B cell (primary cell): Measurements from ENCODE around the gene NUP93. TPM values are rescaled to one million over a fixed set of nuclear protein-coding genes. Genes with fewer than 3 reads are reported as not detected.

Experiments used
- ATAC-seq: fragments of 200-7000 bp; cut with Tn5 transposase; one replicate; pipeline ENCODE4 v1.10.0; 2021; ENCODE audit warnings: low read depth, mild to moderate bottlenecking, moderate number of reproducible peaks, moderate library complexity
- CTCF ChIA-PET: fragments of 350-600 bp; sonication (Branson Sonifier 250); formaldehyde crosslinking; loops from one replicate; lab custom pipeline; 2021; ENCODE audit warnings: antibody characterized with exemption, inconsistent platforms; lab: Charles Lee
- POLR2A ChIA-PET: fragments of 350-600 bp; sonication (Branson Sonifier 250); formaldehyde crosslinking; loops from one replicate; lab custom pipeline; 2021; ENCODE audit warnings: antibody characterized with exemption; lab: Charles Lee
- DNase-seq: peaks from one replicate; pipeline ENCODE4 v3.0.0; 2013
- H2AFZ ChIP-seq: 2 replicates; pipeline ENCODE4 v1.6.1; 2012; ENCODE audit warnings: mild to moderate bottlenecking, low read depth, low read length; ENCODE audit not compliant: insufficient read depth, poor library complexity, severe bottlenecking
- H3K27ac ChIP-seq, 2 donors: 1 replicate in 1 of 2; 2 replicates in 1 of 2; pipeline ENCODE4 v1.5.1; 2012 to 2013; ENCODE audit warnings: low read length in 2 of 2, mild to moderate bottlenecking in 2 of 2, moderate library complexity in 1 of 2
- H3K27me3 ChIP-seq, 4 experiments: fragments of 200-600 bp in 1 of 4; sonication (generic) in 1 of 4; replicated peaks in 1 of 4; 1 replicate in 2 of 4; 2 replicates in 2 of 4; pipeline versions ENCODE4 v1.6.1 to v1.7.0; 2013 to 2016; ENCODE audit warnings: low read length in 3 of 4, mild to moderate bottlenecking in 2 of 4, mixed read lengths in 1 of 4, moderate library complexity in 1 of 4; ENCODE audit not compliant: insufficient read depth in 4 of 4, control insufficient read depth in 3 of 4; ENCODE audit errors: control extremely low read depth in 1 of 4
- H3K36me3 ChIP-seq, 2 experiments: replicated peaks in 1 of 2; 1 replicate in 1 of 2; 2 replicates in 1 of 2; pipeline versions ENCODE4 v1.6.1 to v1.7.1; 2013; ENCODE audit warnings: low read length in 1 of 2; ENCODE audit not compliant: insufficient read depth in 2 of 2, control insufficient read depth in 1 of 2; ENCODE audit errors: control extremely low read depth in 1 of 2, extremely low read depth in 1 of 2
- H3K4me1 ChIP-seq, 2 donors: fragments of 200-600 bp in 1 of 2; sonication (generic) in 1 of 2; 1 replicate in 1 of 2; 2 replicates in 1 of 2; pipeline versions ENCODE4 v1.5.1 to v1.6.1; 2013 to 2017; ENCODE audit warnings: low read length in 2 of 2; ENCODE audit not compliant: control insufficient read depth in 2 of 2, insufficient read depth in 2 of 2
- H3K4me2 ChIP-seq: replicated peaks from 2 replicates; pipeline ENCODE3; 2012; ENCODE audit warnings: mild to moderate bottlenecking, low read depth, low read length; ENCODE audit not compliant: poor library complexity, severe bottlenecking
- H3K4me3 ChIP-seq, 5 experiments: fragments of 200-600 bp in 1 of 5; sonication (generic) in 1 of 5; 1 replicate in 3 of 5; 2 replicates in 2 of 5; pipeline versions ENCODE4 v1.5.1 to v1.7.0; 2011 to 2016; ENCODE audit warnings: low read length in 4 of 5, mild to moderate bottlenecking in 4 of 5, low read depth in 2 of 5, control low read depth in 1 of 5, moderate library complexity in 1 of 5; ENCODE audit not compliant: insufficient read depth in 1 of 5; ENCODE audit errors: control extremely low read depth in 1 of 5, extremely low read depth in 1 of 5
- H3K79me2 ChIP-seq: fragments of 200-600 bp; sonication (generic); one replicate; pipeline ENCODE4 v1.6.0; 2016; ENCODE audit warnings: low read length; ENCODE audit not compliant: control insufficient read depth, insufficient read depth
- H3K9ac ChIP-seq: fragments of 200-600 bp; sonication (generic); 2 replicates; pipeline ENCODE4 v1.6.1; 2017; ENCODE audit warnings: mild to moderate bottlenecking, low read length, moderate library complexity
- H3K9me3 ChIP-seq, 3 donors: one replicate each; pipeline versions ENCODE4 v1.6.1 to v1.7.1; 2013; ENCODE audit warnings: low read length in 2 of 3; ENCODE audit not compliant: control insufficient read depth in 2 of 3, insufficient read depth in 1 of 3; ENCODE audit errors: control extremely low read depth in 1 of 3
- H4K20me1 ChIP-seq: 2 replicates; pipeline ENCODE4 v1.6.0; 2012; ENCODE audit warnings: mild to moderate bottlenecking, low read length; ENCODE audit not compliant: insufficient read depth, control insufficient read depth, poor library complexity, severe bottlenecking
- H3K27ac Mint-ChIP-seq: one replicate; pipeline ENCODE4 v1.8.0; 2021; ENCODE audit warnings: mixed read lengths
- H3K27me3 Mint-ChIP-seq: one replicate; pipeline ENCODE4 v1.8.0; 2021; ENCODE audit warnings: mixed read lengths
- H3K4me1 Mint-ChIP-seq: one replicate; pipeline ENCODE4 v1.8.0; 2021; ENCODE audit warnings: mixed read lengths
- H3K4me3 Mint-ChIP-seq: one replicate; pipeline ENCODE4 v1.8.0; 2021; ENCODE audit warnings: mixed read lengths
- H3K9me3 Mint-ChIP-seq: one replicate; pipeline ENCODE4 v1.8.0; 2022; ENCODE audit warnings: mixed read lengths; ENCODE audit not compliant: insufficient read depth
- EZH2 ChIP-seq: IDR thresholded peaks from 2 replicates; pipeline ENCODE4 v1.6.1; 2012; ENCODE audit warnings: borderline replicate concordance, low read depth, mild to moderate bottlenecking, moderate library complexity, low read length; ENCODE audit not compliant: insufficient read depth, poor library complexity, severe bottlenecking
- WGBS: methylation state at CpG from one replicate; pipeline ENCODE4 v1.1.5; 2013; ENCODE audit warnings: missing lambda C conversion rate; ENCODE audit not compliant: insufficient coverage; 5-methylcytosine and 5-hydroxymethylcytosine counted together
- intact Hi-C: fragments of 100-400 bp; cut with micrococcal nuclease; formaldehyde crosslinking; loops from one replicate; pipeline ENCODE4 v1.10.0; 2022
- polyA plus RNA-seq: library from polyadenylated mRNA; depleted of rRNA; stranded (reverse); fragments of >200 nt; gene quantifications from 2 replicates; pipeline ENCODE4 v1.2.3, GENCODE V29; 2012
- total RNA-seq, 2 donors: library from RNA; stranded (reverse); fragments of 120-200 nt in 1 of 2; gene quantifications; 1 replicate in 1 of 2; 2 replicates in 1 of 2; pipeline versions ENCODE4 v1.2.3 to v1.2.4, GENCODE V29; 2013 to 2022
- TF ChIP-seq, protein P1 (sequence below): fragments of 200-600 bp; IDR thresholded peaks from one replicate; pipeline ENCODE4 v1.8.0; 2022; ENCODE audit warnings: antibody characterized with exemption, mild to moderate bottlenecking

Gene NUP93
- total and polyA plus RNA-seq, 2 donors (not counting 1 experiment from before 2014, with no cell fraction given) = 23.6 to 64.6 TPM

DNA sequence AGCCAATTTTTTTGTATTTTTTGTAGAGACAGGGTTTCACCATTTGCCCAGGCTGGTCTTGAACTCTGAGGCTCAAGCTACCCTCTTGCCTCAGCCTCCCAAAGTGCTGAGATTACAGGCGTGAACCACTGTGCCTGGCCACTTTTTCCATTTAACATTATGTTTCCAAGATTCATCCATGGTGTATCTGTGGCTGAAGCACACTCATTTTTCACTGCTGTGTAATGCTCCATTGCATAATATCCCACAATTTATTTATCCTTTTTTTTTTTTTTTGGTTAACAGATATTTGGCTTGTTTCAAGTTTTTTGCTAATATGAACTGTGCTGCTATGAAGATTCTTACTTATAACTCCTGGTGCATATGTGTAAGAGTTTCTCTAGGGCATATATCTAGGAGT, 1.9 kb upstream of the NUP93 start:
- no peak overlapping the region for H3K27ac ChIP-seq
- no peak overlapping the region for H3K9ac ChIP-seq
- no peak overlapping the region for H3K4me2 ChIP-seq
- no peaks in the 10 kb centered on the region for H3K27me3 ChIP-seq
- no peaks in the 10 kb centered on the region for H3K9me3 ChIP-seq
- H4K20me1 ChIP-seq = peaks cover 6% of the 10 kb centered on the region
- TF ChIP-seq, protein P1, sequence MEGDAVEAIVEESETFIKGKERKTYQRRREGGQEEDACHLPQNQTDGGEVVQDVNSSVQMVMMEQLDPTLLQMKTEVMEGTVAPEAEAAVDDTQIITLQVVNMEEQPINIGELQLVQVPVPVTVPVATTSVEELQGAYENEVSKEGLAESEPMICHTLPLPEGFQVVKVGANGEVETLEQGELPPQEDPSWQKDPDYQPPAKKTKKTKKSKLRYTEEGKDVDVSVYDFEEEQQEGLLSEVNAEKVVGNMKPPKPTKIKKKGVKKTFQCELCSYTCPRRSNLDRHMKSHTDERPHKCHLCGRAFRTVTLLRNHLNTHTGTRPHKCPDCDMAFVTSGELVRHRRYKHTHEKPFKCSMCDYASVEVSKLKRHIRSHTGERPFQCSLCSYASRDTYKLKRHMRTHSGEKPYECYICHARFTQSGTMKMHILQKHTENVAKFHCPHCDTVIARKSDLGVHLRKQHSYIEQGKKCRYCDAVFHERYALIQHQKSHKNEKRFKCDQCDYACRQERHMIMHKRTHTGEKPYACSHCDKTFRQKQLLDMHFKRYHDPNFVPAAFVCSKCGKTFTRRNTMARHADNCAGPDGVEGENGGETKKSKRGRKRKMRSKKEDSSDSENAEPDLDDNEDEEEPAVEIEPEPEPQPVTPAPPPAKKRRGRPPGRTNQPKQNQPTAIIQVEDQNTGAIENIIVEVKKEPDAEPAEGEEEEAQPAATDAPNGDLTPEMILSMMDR = no peak
- no peak for TF ChIP-seq EZH2
- Mint-ChIP-seq H3K27ac (no peak overlapping the region), H3K4me3 (no peak overlapping the region), H3K27me3 (no peaks in the 10 kb centered on the region), H3K4me1 (peaks cover 25% of the 10 kb centered on the region), H3K9me3 (no peaks in the 10 kb centered on the region)
- peaks cover 45% of the 10 kb centered on the region for H3K79me2 ChIP-seq
- ChIA-PET CTCF (interaction anchor here (0.7 kb wide), 1 partner anchor 30 kb away, joined by 3 read pairs; no protein-coding TSS in a partner anchor), POLR2A (interaction anchor here (1.0 kb wide), 1 partner anchor 120 kb away, joined by 4 read pairs; the partner anchor contains the start of gene MT2A)
- H3K36me3 ChIP-seq = no peaks in the 10 kb centered on the region
- H3K4me1 ChIP-seq = peaks cover 27 to 32% of the 10 kb centered on the region in 2 donors
- 100% methylated on average over 1 of the region's 1 CpG for WGBS
- intact Hi-C loops = loop anchor here (2.0 kb wide), 1 partner anchor 459 kb away; the partner anchor contains the start of genes PSME3IP1 and RSPRY1
- ATAC-seq (no peak), DNase-seq (no peak)
- H2AFZ ChIP-seq = no peak overlapping the region
- no peak overlapping the region for H3K4me3 ChIP-seq

DNA sequence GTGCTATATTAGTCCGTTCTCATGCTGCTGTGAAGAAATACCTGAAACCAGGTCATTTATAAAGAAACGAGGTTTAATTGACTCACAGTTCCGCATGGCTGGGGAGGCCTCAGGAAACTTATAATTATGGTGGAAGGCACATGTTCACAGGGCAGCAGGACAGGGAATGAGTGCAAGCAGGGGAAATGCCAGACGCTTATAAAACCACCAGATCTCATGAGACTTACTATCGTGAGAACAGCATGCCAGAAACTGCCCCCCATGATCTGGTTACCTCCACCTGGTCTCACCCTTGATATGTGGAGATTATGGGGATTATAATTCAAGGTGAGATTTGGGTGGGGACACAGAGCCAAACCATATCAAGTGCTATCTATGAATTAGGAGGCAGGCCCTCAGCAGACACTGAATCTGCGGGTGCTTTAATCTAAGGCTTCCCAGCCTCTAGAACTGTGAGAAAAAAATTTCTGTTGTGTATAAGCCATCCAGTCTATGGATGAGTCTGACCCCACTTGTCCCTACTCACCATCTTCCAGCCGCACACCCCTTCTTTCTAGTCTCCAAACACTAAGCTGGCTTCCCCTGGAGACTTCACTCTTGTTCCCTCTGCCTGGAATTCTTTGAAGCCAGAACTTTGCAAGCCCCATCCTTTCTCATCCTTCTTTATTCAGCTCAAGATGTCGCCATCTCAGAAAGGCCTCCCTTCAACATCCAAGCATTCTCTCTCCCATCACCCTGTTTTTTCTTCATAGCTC, 772 bp upstream of the NUP93 start:
- Histone ChIP-seq H3K79me2 (peaks cover 56% of the 10 kb centered on the region), H3K9me3 (no peaks in the 10 kb centered on the region), H3K4me3 (peak overlapping the region; percentile 76 to 92 (median 88)), H2AFZ (peak overlapping the region; percentile 100), H4K20me1 (peaks cover 8% of the 10 kb centered on the region), H3K27ac (peak overlapping the region; percentile 64 to 85), H3K4me2 (peak overlapping the region; percentile 99), H3K4me1 (peaks cover 30 to 34% of the 10 kb centered on the region in 2 donors), H3K27me3 (no peaks in the 10 kb centered on the region), H3K9ac (peak overlapping the region; percentile 93), H3K36me3 (no peaks in the 10 kb centered on the region)
- Mint-ChIP-seq H3K9me3 (no peaks in the 10 kb centered on the region), H3K4me3 (peak overlapping the region; percentile 93), H3K27me3 (no peaks in the 10 kb centered on the region), H3K4me1 (peaks cover 25% of the 10 kb centered on the region), H3K27ac (peak overlapping the region; percentile 80)
- WGBS = 43% methylated on average over 6 of the region's 8 CpGs
- DNase-seq = peak; percentile 13
- intact Hi-C loops = loop anchor here (2.0 kb wide), 1 partner anchor 458 kb away; the partner anchor contains the start of genes PSME3IP1 and RSPRY1
- ChIA-PET POLR2A (no interaction called here), CTCF (no interaction called here)
- TF ChIP-seq EZH2 = no peak
- TF ChIP-seq, protein P1 = no peak
- no peak for ATAC-seq
